ENCODE measurements around the gene ZNF652.
A peak's percentile ranks its signal among the peaks of the same experiment; 100 is the strongest.

The ZNF652 gene

GRCh38 chr17:49342575-49342936 is 19.5 kb downstream of the ZNF652 start:
- Histone ChIP-seq H3K4ac (ENCODE audit: low read depth, low read length) (no peak overlapping the region), H3K27ac (ENCODE audit: low read depth, low read length) (no peak overlapping the region), H2AK5ac (ENCODE audit: low read length) (no peak overlapping the region), H3K27me3 (ENCODE audit: insufficient read depth, low read length, poor library complexity) (no peaks in the 10 kb centered on the region), H3K4me2 (ENCODE audit: low read length) (no peak overlapping the region), H3K56ac (ENCODE audit: low read length) (no peak overlapping the region), H2BK5ac (ENCODE audit: low read length) (no peak overlapping the region), H3K23ac (ENCODE audit: low read length) (no peak overlapping the region), H3K4me1 (ENCODE audit: control insufficient read depth, low read depth, low read length) (no peaks in the 10 kb centered on the region), H3K79me1 (ENCODE audit: low read length) (no peaks in the 10 kb centered on the region), H3K4me3 (ENCODE audit: low read length) (no peak overlapping the region), H2BK120ac (ENCODE audit: low read depth, low read length) (no peak overlapping the region), H3K79me2 (ENCODE audit: control insufficient read depth, insufficient read depth, low read length) (peaks cover 2% of the 10 kb centered on the region), H3K9ac (ENCODE audit: low read length) (no peak overlapping the region), H3K18ac (ENCODE audit: low read length) (no peak overlapping the region), H2BK15ac (replicated peaks; ENCODE audit: low read depth) (no peak overlapping the region), H4K8ac (ENCODE audit: low read depth, low read length) (no peak overlapping the region), H4K5ac (ENCODE audit: low read length) (no peak overlapping the region), H3K36me3 (ENCODE audit: control insufficient read depth, insufficient read depth, low read length) (no peaks in the 10 kb centered on the region)
- DNase-seq: no peak
- no CpG with 5 or more reads among the region's 1 CpG for WGBS (ENCODE audit: extremely low coverage, insufficient coverage, low lambda C conversion rate)

GRCh38 chr17:49341356-49341755 is 20.7 kb downstream of the ZNF652 start:
- H3K36me3 ChIP-seq (ENCODE audit: control insufficient read depth, insufficient read depth, low read length): no peaks in the 10 kb centered on the region
- no peak overlapping the region for H3K4me2 ChIP-seq (ENCODE audit: low read length)
- peaks cover 2% of the 10 kb centered on the region for H3K79me2 ChIP-seq (ENCODE audit: control insufficient read depth, insufficient read depth, low read length)
- no peak overlapping the region for H3K4me3 ChIP-seq (ENCODE audit: low read length)
- no peaks in the 10 kb centered on the region for H3K79me1 ChIP-seq (ENCODE audit: low read length)
- H3K56ac ChIP-seq (ENCODE audit: low read length): no peak overlapping the region
- no peaks in the 10 kb centered on the region for H3K4me1 ChIP-seq (ENCODE audit: control insufficient read depth, low read depth, low read length)
- no peak overlapping the region for H4K5ac ChIP-seq (ENCODE audit: low read length)
- no peak overlapping the region for H3K23ac ChIP-seq (ENCODE audit: low read length)
- H3K4ac ChIP-seq (ENCODE audit: low read depth, low read length): no peak overlapping the region
- no peak for DNase-seq
- H2BK15ac ChIP-seq (replicated peaks; ENCODE audit: low read depth): no peak overlapping the region
- H3K27me3 ChIP-seq (ENCODE audit: insufficient read depth, low read length, poor library complexity): no peaks in the 10 kb centered on the region
- WGBS (ENCODE audit: extremely low coverage, insufficient coverage, low lambda C conversion rate): no CpG with 5 or more reads among the region's 5 CpGs
- H2BK5ac ChIP-seq (ENCODE audit: low read length): no peak overlapping the region
- H4K8ac ChIP-seq (ENCODE audit: low read depth, low read length): no peak overlapping the region
- H2BK120ac ChIP-seq (ENCODE audit: low read depth, low read length): no peak overlapping the region
- no peak overlapping the region for H3K18ac ChIP-seq (ENCODE audit: low read length)
- no peak overlapping the region for H2AK5ac ChIP-seq (ENCODE audit: low read length)
- no peak overlapping the region for H3K27ac ChIP-seq (ENCODE audit: low read depth, low read length)
- H3K9ac ChIP-seq (ENCODE audit: low read length): no peak overlapping the region

- no peak overlapping the region for H3K4ac ChIP-seq (ENCODE audit: low read depth, low read length)
- no peak overlapping the region for H3K4me2 ChIP-seq (ENCODE audit: low read length)
- no peak overlapping the region for H2BK15ac ChIP-seq (replicated peaks; ENCODE audit: low read depth)
- peaks cover 1% of the 10 kb centered on the region for H3K79me1 ChIP-seq (ENCODE audit: low read length)
- no peak overlapping the region for H2AK5ac ChIP-seq (ENCODE audit: low read length)
- DNase-seq: no peak
- no peak overlapping the region for H4K8ac ChIP-seq (ENCODE audit: low read depth, low read length)
- no peak overlapping the region for H2BK5ac ChIP-seq (ENCODE audit: low read length)
- WGBS (ENCODE audit: extremely low coverage, insufficient coverage, low lambda C conversion rate): no CpG with 5 or more reads among the region's 6 CpGs
- no peaks in the 10 kb centered on the region for H3K4me1 ChIP-seq (ENCODE audit: control insufficient read depth, low read depth, low read length)
- H3K56ac ChIP-seq (ENCODE audit: low read length): no peak overlapping the region
- no peak overlapping the region for H3K27ac ChIP-seq (ENCODE audit: low read depth, low read length)
- no peak overlapping the region for H3K18ac ChIP-seq (ENCODE audit: low read length)
- H3K36me3 ChIP-seq (ENCODE audit: control insufficient read depth, insufficient read depth, low read length): no peaks in the 10 kb centered on the region
- no peak overlapping the region for H3K4me3 ChIP-seq (ENCODE audit: low read length)
- H3K23ac ChIP-seq (ENCODE audit: low read length): no peak overlapping the region
- no peak overlapping the region for H4K5ac ChIP-seq (ENCODE audit: low read length)
- H2BK120ac ChIP-seq (ENCODE audit: low read depth, low read length): no peak overlapping the region
- no peaks in the 10 kb centered on the region for H3K79me2 ChIP-seq (ENCODE audit: control insufficient read depth, insufficient read depth, low read length)
- H3K9ac ChIP-seq (ENCODE audit: low read length): no peak overlapping the region
- no peaks in the 10 kb centered on the region for H3K27me3 ChIP-seq (ENCODE audit: insufficient read depth, low read length, poor library complexity)
These were observed 22.7 kb downstream of the ZNF652 start for GRCh38 chr17:49339354-49339753.

GRCh38 chr17:49338883-49339282 is 23.2 kb downstream of the ZNF652 start:
- H3K27ac ChIP-seq (ENCODE audit: low read depth, low read length): no peak overlapping the region
- no peak overlapping the region for H4K8ac ChIP-seq (ENCODE audit: low read depth, low read length)
- no peak overlapping the region for H3K23ac ChIP-seq (ENCODE audit: low read length)
- no peak overlapping the region for H2BK15ac ChIP-seq (replicated peaks; ENCODE audit: low read depth)
- DNase-seq: peak; percentile 15
- no peaks in the 10 kb centered on the region for H3K36me3 ChIP-seq (ENCODE audit: control insufficient read depth, insufficient read depth, low read length)
- H3K9ac ChIP-seq (ENCODE audit: low read length): no peak overlapping the region
- H3K18ac ChIP-seq (ENCODE audit: low read length): no peak overlapping the region
- no peaks in the 10 kb centered on the region for H3K79me2 ChIP-seq (ENCODE audit: control insufficient read depth, insufficient read depth, low read length)
- H2BK5ac ChIP-seq (ENCODE audit: low read length): no peak overlapping the region
- no peak overlapping the region for H4K5ac ChIP-seq (ENCODE audit: low read length)
- H3K4me1 ChIP-seq (ENCODE audit: control insufficient read depth, low read depth, low read length): no peaks in the 10 kb centered on the region
- H3K4ac ChIP-seq (ENCODE audit: low read depth, low read length): no peak overlapping the region
- H3K79me1 ChIP-seq (ENCODE audit: low read length): peaks cover 1% of the 10 kb centered on the region
- H3K27me3 ChIP-seq (ENCODE audit: insufficient read depth, low read length, poor library complexity): no peaks in the 10 kb centered on the region
- H3K4me2 ChIP-seq (ENCODE audit: low read length): no peak overlapping the region
- H2BK120ac ChIP-seq (ENCODE audit: low read depth, low read length): no peak overlapping the region
- no peak overlapping the region for H2AK5ac ChIP-seq (ENCODE audit: low read length)
- no CpG with 5 or more reads among the region's 4 CpGs for WGBS (ENCODE audit: extremely low coverage, insufficient coverage, low lambda C conversion rate)
- H3K4me3 ChIP-seq (ENCODE audit: low read length): no peak overlapping the region
- no peak overlapping the region for H3K56ac ChIP-seq (ENCODE audit: low read length)

- no CpG with 5 or more reads among the region's 8 CpGs for WGBS (ENCODE audit: extremely low coverage, insufficient coverage, low lambda C conversion rate)
- Histone ChIP-seq H2BK5ac (ENCODE audit: low read length) (no peak overlapping the region), H3K36me3 (ENCODE audit: control insufficient read depth, insufficient read depth, low read length) (no peaks in the 10 kb centered on the region), H2AK5ac (ENCODE audit: low read length) (no peak overlapping the region), H3K79me2 (ENCODE audit: control insufficient read depth, insufficient read depth, low read length) (no peaks in the 10 kb centered on the region), H3K79me1 (ENCODE audit: low read length) (peaks cover 1% of the 10 kb centered on the region), H2BK120ac (ENCODE audit: low read depth, low read length) (no peak overlapping the region), H3K27me3 (ENCODE audit: insufficient read depth, low read length, poor library complexity) (no peaks in the 10 kb centered on the region), H3K4ac (ENCODE audit: low read depth, low read length) (no peak overlapping the region), H4K8ac (ENCODE audit: low read depth, low read length) (no peak overlapping the region), H3K18ac (ENCODE audit: low read length) (no peak overlapping the region), H3K4me3 (ENCODE audit: low read length) (no peak overlapping the region), H3K4me2 (ENCODE audit: low read length) (no peak overlapping the region), H3K4me1 (ENCODE audit: control insufficient read depth, low read depth, low read length) (no peaks in the 10 kb centered on the region), H2BK15ac (replicated peaks; ENCODE audit: low read depth) (no peak overlapping the region), H3K9ac (ENCODE audit: low read length) (no peak overlapping the region), H3K23ac (ENCODE audit: low read length) (no peak overlapping the region), H3K56ac (ENCODE audit: low read length) (no peak overlapping the region), H3K27ac (ENCODE audit: low read depth, low read length) (no peak overlapping the region), H4K5ac (ENCODE audit: low read length) (no peak overlapping the region)
- DNase-seq: no peak
These were observed 24.2 kb downstream of the ZNF652 start for GRCh38 chr17:49337884-49338283.

GRCh38 chr17:49334744-49335512 is 27.1 kb downstream of the ZNF652 start:
- Histone ChIP-seq H2BK5ac (ENCODE audit: low read length) (no peak overlapping the region), H3K79me1 (ENCODE audit: low read length) (peaks cover 1% of the 10 kb centered on the region), H2BK120ac (ENCODE audit: low read depth, low read length) (no peak overlapping the region), H3K4me3 (ENCODE audit: low read length) (no peak overlapping the region), H4K5ac (ENCODE audit: low read length) (no peak overlapping the region), H3K4me1 (ENCODE audit: control insufficient read depth, low read depth, low read length) (no peaks in the 10 kb centered on the region), H4K8ac (ENCODE audit: low read depth, low read length) (no peak overlapping the region), H2BK15ac (replicated peaks; ENCODE audit: low read depth) (no peak overlapping the region), H3K4me2 (ENCODE audit: low read length) (no peak overlapping the region), H2AK5ac (ENCODE audit: low read length) (no peak overlapping the region), H3K56ac (ENCODE audit: low read length) (no peak overlapping the region), H3K27me3 (ENCODE audit: insufficient read depth, low read length, poor library complexity) (no peaks in the 10 kb centered on the region), H3K27ac (ENCODE audit: low read depth, low read length) (no peak overlapping the region), H3K18ac (ENCODE audit: low read length) (no peak overlapping the region), H3K4ac (ENCODE audit: low read depth, low read length) (no peak overlapping the region), H3K36me3 (ENCODE audit: control insufficient read depth, insufficient read depth, low read length) (no peaks in the 10 kb centered on the region), H3K79me2 (ENCODE audit: control insufficient read depth, insufficient read depth, low read length) (no peaks in the 10 kb centered on the region), H3K9ac (ENCODE audit: low read length) (no peak overlapping the region), H3K23ac (ENCODE audit: low read length) (no peak overlapping the region)
- no CpG with 5 or more reads among the region's 6 CpGs for WGBS (ENCODE audit: extremely low coverage, insufficient coverage, low lambda C conversion rate)
- DNase-seq: no peak

All from mesendoderm (in vitro differentiated cells).